GM06990 (cell line): ENCODE results near the gene SORBS2.

Experiments used
- DNase-seq: peaks from one replicate; pipeline ENCODE4 v3.0.0-alpha.2; 2011; ENCODE audit not compliant: insufficient read length; ENCODE audit errors: extremely low read depth
- H3K27me3 ChIP-seq: replicated peaks from 2 replicates; pipeline ENCODE4 v1.6.0; 2011; ENCODE audit warnings: low read length; ENCODE audit not compliant: control insufficient read depth, insufficient read depth
- H3K36me3 ChIP-seq: 2 replicates; pipeline ENCODE4 v1.5.1; 2011; ENCODE audit warnings: low read length; ENCODE audit not compliant: control insufficient read depth, insufficient read depth
- H3K4me3 ChIP-seq: replicated peaks from 2 replicates; pipeline ENCODE4 v1.5.1; 2011; ENCODE audit warnings: low read depth, mild to moderate bottlenecking, control low read depth, low read length
- CTCF ChIP-seq: IDR thresholded peaks from 2 replicates; pipeline ENCODE4 v1.5.1; 2011; ENCODE audit warnings: low read length, control low read depth, mild to moderate bottlenecking, inconsistent platforms; ENCODE audit not compliant: insufficient read depth, poor library complexity, severe bottlenecking

Gene SORBS2

GRCh38 chr4:185744946-185745345, 67.0 kb downstream of the SORBS2 start:
- TF ChIP-seq CTCF, result no peak
- no peak for DNase-seq
- Histone ChIP-seq H3K36me3 (no peaks in the 10 kb centered on the region), H3K4me3 (no peak overlapping the region), H3K27me3 (no peaks in the 10 kb centered on the region)

DNA sequence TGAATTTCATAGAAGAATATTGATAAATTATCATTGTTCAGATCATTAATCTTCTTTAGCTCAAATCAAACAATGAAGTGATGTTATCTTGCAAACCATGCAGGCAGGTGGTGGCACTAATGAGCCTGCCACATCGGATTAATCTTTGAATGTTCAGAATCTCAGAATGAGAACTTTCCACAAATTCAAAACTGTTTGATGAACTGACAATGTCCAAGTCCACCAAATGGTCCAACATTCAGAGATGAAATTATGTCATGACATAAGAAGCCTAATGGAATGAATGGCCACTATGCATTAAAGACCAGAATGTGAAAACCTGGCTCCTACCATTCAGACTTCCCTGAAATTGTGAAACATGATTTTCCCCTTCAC, 67.5 kb downstream of the SORBS2 start:
- Histone ChIP-seq H3K4me3 (no peak overlapping the region), H3K27me3 (no peaks in the 10 kb centered on the region), H3K36me3 (no peaks in the 10 kb centered on the region)
- no peak for DNase-seq
- no peak for TF ChIP-seq CTCF

DNA sequence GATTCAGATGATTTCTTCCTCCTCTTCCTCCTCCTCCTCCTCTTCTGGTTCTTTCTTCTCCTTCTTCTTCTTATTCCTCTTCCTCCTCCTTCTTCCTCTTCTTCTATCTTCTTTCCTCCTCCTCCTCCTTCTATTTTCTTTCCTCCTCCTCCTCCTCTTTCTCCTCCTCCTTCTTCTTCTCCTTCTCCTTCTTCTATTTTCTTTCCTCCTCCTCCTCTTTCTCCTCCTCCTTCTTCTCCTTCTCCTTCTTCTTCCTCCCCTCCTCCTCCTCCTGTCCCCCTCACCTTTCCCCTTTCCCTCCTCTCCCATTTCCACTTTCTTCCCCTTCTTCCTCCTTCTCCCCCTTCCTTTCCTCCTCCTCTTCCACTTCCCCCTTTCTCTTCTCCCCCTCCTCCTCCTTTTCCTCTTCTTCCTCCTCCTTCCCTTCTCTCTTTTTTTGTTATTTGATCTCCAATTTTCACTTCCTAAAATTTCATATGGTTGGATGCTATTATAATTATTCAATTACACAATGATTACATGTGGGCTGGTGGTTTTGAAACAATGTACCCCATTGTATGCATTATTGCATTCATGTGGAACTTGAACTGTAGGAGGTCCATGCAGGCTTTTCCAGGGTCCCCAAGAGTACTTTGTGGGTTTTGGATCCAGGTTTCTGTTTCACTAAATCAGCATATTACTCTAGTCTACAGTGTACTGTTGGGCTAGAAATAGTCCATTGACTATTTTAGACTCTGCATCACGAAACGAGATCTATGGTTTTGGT, 68.1 kb downstream of the SORBS2 start:
- no peak overlapping the region for H3K4me3 ChIP-seq
- no peak for TF ChIP-seq CTCF
- no peak for DNase-seq
- no peaks in the 10 kb centered on the region for H3K27me3 ChIP-seq
- H3K36me3 ChIP-seq, result no peaks in the 10 kb centered on the region

DNA sequence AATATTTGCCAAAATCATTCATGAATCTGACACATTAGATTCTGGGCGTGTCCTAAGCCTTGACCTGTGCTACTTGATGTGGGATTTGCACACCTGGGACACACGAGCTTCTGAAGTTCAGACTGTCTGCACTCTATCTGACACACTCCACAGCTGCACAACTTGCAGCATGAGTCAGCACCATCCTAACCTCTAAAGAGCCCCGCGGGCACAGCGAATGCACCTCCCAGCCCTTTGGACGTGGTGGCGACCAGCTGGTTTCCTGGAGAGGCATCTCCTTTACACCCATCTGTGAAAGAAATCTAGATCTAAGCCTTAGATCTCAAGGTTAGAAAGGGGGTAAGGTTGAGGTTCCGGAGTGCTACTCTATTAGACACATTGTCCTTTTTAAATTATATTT, 69.2 kb downstream of the SORBS2 start:
- no peak for DNase-seq
- no peak for TF ChIP-seq CTCF
- Histone ChIP-seq H3K36me3 (no peaks in the 10 kb centered on the region), H3K4me3 (no peak overlapping the region), H3K27me3 (no peaks in the 10 kb centered on the region)

GRCh38 chr4:185741795-185742194, 70.2 kb downstream of the SORBS2 start:
- no peaks in the 10 kb centered on the region for H3K27me3 ChIP-seq
- no peak for DNase-seq
- no peak for TF ChIP-seq CTCF
- no peak overlapping the region for H3K4me3 ChIP-seq
- H3K36me3 ChIP-seq, result no peaks in the 10 kb centered on the region

DNA sequence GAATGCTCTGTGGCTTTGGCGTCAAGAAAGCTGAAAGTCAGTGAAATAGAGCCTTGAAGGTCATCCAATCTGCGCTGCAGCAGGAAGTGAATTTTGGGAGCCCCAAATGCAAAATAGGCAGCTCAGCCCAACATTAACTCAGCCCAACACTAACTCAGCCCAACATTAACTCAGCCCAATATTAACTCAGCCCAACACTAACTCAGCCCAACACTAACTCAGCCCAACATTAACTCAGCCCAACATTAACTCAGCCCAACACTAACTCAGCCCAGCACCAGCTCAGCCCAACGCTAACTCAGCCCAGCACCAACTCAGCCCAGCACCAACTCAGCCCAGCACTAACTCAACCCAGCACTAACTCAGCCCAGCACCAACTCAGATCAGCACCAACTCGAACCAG, 71.5 kb downstream of the SORBS2 start:
- Histone ChIP-seq H3K4me3 (no peak overlapping the region), H3K36me3 (no peaks in the 10 kb centered on the region), H3K27me3 (no peaks in the 10 kb centered on the region)
- TF ChIP-seq CTCF, result no peak
- DNase-seq, result no peak
